Fibroblast of peridontal ligament (primary cell): Measurements from ENCODE around the gene GRIA1.
"Not testable (repeated sequence)": the region's sequence is repeated elsewhere in the genome, so short reads cannot be mapped to it uniquely, and the experiment has no call there.

Experiments
- DNase-seq: peaks from one replicate; pipeline ENCODE4 v3.0.0-alpha.2; 2010; ENCODE audit errors: extremely low read depth

GRIA1 gene

DNA sequence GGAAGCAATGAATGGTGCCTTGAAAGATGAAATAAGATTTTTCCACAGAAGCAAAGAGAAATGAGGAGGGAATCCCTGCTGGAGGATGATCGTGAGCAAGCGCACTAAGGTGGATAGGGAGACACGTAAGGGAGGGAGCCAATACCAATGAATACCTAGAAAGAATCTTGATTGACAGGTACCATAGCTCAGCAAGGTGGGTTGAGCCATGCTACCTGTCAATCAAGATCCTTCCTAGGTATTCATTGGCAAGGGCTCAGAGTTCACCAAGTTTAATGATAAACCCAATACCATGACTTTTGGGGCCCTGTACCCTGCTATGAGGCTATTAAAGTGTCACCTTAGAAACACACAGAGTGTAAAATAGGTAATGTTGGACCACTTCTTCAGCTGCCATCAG is 226.8 kb downstream of the GRIA1 start:
- DNase-seq, result no peak

DNA sequence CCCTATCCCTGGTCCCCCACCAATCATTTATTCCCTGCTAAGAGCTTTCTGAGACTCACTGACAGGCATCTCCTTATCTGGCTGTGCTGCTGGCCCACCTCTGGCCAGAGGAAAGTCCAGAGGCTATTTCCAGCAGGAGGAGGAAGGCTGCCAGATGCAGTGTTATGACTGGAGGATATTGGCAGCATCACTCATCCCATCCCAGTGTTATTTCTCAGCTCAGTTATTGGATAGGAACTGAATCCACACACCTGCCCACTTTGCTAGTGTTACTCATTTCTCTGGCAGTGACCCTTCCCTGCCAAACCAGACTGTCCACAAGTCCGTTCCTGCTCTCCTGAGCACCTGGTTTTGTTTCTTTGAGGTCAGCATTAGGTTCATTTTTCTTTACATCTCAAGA is 228.2 kb downstream of the GRIA1 start:
- DNase-seq, result no peak

DNA sequence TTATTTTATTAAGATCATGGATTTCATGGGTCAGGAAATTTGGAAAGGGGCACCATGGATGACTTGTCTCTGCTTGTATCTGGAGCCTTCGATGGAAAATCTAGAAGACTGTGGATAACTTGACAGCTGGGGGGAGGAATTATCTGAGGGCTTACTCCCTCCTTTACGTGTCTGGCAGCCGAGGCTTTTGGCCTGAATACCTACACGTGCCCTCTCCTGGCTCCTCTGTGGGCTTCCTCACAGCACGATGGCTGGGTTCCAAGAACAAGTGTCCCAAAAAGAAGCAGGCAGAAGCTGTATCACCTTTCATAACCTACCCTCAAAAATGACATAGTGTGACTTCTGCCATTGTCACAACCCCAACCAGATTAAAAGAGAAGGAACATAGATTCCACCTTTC is 228.9 kb downstream of the GRIA1 start:
- no peak for DNase-seq

DNA sequence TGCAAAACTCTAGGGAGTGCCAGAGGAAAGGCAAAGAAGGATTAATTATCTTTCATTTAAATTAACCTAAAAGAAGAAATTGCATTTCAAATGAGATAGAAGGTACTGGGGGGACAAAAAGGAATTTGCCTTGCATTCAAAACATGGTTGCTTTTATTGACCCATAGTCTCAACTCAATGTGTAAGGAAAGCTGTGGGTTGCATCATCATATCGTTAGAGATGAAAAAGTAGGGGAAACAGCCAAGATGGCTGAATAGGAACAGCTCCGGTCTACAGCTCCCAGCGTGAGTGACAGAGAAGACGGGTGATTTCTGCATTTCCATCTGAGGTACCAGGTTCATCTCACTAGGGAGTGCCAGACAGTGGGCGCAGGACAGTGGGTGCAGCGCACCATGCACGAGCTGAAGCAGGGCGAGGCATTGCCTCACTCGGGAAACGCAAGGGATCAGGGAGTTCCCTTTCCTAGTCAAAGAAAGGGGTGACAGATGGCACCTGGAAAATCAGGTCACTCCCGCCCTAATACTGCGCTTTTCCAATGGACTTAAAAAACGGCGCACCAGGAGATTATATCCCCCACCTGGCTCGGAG is 232.6 kb downstream of the GRIA1 start:
- DNase-seq, result not testable (repeated sequence)

DNA sequence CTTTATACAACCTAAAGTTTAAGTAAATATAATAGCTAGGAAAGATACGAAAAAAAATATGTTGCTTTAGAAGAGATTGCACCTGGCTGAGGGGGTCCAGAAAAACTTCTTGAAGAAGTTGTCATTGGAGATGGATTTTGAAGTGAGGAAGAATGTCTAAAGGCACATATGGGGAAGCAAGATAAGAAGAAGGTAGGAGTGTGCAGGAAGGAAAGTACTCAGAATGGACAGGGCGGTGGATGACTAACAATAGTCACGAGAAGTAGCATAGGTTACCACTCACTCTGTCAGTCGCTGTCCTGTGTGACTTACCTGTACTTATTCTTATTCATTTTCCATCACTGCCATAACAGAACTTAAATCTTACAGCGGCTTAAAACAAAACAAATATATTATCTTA is 251.6 kb downstream of the GRIA1 start:
- DNase-seq, result no peak

DNA sequence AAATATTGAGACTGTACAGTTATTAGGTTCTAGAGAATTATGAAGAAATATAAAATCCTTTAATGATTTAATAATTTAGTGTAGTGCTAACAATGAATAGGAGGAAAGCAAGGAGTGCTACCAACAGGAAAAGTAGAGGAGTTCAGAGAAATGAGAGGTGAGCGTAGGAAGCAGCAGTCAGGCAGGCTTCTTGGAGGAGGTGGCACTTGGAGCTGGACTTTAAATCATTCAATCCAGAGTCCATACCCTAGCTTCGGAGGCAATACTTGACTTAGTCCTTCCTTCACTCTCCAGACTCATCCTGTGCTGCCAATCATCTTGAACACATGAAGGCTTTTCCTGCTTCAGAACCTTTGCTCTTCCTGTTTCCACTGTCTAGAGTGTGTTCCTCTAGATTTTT is 254.3 kb downstream of the GRIA1 start:
- DNase-seq, result no peak

DNA sequence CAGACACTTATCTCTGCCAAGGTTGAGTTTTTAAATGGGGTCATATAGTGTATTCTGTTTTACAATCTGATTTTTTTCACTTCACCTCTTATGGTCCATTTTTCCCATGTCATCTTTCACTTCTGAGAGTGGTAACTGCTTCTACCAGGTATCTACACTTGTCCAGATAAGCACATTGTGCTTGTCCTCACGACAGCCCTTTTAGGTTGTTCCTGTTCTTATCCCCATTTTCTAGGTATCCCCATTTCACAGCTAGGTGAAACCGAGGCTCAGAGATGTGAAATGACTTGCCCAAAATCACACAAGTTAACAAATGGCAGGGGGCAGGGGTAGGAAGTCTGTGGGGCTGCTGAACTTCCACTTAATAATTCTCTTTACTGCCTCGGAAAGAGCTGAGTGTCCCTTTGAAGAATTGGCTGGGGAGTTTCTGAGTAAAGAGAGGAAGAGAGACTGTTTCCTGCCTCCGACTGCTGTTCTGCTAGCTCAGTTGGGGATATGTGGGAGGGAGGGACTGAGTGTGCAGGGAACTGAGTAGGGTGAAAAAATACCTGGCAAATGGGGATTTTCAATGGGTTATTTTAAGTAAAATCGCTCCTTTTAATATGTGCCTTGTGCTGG is 255.4 kb downstream of the GRIA1 start:
- DNase-seq, result no peak

DNA sequence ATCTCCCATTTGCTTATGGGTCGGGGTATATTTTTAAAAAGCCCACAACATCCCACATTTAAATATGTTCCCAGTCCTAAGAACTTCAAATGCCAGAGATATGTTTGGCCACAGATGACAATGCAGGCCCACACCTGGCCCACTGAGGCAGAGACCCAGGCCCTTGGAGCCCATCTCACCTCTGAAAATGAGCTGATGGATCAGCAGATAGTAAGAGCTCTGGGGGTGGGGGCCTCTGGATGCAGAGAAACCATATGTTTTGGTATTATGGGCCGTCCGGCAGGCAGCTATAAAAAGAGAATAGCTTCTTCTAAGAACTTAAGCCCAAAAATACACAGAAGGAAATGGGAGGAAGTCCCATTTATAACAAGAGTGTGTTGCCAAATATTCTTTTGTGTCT is 256.0 kb downstream of the GRIA1 start:
- no peak for DNase-seq

DNA sequence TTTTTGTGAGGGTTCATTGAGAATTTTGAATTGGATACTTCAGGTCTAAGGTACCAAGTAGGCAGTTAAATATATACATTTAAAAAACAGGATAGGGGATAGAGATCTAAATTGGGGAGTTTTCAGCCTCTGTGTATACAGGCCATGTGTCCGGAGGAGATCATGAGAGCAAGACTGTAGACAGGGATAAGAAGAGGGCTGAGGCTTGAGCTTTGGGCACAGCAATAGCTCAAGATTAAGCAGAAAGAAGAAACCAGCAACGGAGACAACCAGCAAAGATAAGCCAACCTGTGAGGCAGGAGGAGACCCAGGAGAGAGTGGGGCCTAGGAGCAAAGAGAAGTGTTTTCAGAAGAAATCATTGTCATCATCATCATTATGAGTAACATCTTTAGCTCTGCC is 258.4 kb downstream of the GRIA1 start:
- DNase-seq, result no peak

DNA sequence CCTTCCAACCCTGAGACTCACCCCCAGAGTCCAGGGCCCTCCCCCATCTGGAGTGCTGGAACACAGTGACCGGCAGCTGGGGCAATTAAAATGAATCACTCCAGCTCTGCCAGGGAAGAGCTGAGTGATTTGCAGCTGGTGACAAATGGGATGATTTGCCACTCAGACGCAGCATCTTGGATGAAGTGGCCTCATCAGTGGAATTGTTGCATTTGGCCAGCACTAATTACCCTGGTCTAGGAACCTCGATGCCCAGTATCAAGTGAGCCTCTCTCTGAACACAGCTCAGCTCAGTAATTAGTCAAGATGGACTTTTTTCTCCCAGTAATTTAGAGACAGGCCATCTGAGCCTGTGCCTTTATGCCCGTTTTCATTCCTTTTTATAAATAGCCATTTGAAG is 259.5 kb downstream of the GRIA1 start:
- no peak for DNase-seq

DNA sequence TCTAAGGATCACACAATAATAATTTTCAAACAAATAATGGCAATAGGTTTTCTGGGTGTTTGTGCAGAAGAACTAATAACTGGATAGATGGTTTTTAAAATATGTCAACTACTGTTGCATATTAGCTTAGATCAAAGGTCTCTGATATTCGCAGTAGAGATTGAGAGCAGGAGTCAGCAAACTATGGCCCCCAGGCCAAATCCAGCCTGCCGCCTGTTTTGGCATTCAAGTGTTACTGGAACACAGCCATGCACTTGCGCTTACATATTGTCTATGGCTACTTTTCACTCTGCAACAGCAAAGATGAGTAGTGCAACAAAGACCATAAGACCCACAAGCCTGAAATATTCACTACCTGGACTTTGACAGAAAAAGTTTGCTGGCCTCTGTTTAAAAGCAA is 260.8 kb downstream of the GRIA1 start:
- no peak for DNase-seq

DNA sequence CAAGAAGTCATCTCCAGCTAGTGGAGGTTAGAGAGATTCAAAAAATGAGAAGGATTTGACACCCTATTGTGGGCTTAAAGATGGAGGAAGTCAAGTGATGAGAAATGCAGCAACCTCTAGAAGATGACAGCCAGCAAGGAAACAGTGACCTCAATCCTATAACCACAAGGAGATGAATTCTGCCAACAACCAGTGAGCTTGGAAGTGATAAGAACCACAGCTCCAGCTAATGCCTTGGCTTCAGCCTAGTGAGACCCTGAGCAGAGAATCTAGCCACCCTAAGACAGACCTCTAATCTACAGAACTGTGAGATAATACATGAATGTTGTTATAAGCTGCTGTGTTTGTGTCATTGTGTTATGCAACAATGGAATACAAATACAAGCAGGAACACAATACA is 262.4 kb downstream of the GRIA1 start:
- DNase-seq, result no peak

DNA sequence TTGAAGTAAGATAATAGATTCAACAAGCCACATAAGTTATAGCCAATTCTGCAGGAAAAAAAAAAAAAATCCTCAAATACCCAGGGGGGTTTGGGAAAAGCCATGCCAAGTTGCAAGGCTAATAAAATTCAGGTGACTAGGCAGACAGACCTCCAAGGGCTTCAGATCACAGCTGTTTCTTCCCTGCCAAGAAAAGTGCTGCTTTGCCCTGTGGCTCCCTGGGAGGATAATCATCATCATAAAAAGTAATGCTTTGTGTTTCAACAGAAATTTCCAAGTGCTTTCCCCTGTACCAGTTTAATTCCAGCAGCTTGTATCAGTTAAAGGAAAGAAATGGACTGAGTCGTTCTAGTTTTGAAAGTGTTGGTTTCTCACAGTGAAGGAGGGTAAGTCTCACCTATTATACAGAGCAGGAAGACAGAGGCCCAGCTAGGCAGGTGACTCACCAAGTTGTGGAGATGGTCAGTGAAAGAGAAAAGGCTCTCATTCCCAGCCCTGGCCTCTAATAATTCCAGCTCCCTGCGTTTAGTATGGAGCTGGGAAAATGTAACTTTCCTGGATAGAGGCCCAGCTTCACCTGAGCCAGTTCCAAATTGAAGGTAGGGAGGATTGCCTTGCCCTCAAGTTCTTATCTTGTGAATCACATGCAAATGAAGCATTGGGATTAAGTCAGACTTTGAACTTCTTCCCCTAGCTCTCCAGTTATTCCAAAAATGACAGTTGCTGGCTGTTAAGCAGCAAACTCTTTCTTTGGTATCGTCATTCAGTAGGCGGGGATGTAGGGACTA is 263.4 kb downstream of the GRIA1 start:
- no peak for DNase-seq

DNA sequence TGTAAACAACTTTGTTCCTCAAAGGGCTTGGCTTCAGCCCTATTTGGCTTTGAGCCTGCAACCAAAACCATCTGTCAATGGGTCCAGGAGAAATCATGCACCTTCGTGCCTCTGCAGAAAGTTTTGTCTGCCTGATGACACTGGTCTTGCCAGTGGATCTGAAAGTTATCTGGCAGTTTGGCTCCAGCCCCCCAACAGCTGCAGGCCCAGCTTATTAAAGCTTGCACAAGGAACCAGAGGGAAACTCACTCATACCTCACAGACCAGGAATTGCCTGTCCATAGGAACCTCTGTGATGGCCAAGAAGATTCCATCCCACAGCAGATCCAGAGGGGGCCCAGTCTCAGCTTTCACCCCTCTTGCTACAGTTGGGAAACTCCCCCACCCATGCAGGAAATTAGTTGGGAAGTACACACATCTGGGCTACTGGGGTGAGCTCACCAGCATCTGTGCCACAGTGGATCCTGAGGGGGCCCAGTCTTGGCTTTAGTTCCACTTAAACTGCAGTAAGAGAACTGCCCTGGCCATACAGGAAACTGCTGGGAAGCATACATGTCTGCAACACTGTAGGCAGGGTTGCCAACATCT is 265.5 kb downstream of the GRIA1 start:
- DNase-seq, result no peak

DNA sequence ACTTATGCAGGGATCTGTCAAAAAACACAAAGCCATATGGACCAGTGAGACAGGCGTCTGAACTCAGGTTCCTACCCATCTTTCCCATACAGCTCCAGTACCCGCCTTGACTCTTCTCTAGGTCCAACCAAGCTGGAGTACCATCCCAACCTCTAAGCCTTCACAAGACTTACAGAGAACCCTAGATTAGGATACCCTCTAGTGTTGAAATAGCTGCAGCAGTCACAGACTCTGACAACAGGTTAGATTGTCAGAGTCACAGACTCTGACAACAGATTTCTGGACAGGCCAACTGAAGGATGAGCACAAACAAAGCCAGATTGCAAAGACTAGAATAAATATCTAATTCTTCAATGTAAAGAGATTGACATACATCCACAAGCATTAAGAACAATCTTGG is 266.1 kb downstream of the GRIA1 start:
- no peak for DNase-seq

DNA sequence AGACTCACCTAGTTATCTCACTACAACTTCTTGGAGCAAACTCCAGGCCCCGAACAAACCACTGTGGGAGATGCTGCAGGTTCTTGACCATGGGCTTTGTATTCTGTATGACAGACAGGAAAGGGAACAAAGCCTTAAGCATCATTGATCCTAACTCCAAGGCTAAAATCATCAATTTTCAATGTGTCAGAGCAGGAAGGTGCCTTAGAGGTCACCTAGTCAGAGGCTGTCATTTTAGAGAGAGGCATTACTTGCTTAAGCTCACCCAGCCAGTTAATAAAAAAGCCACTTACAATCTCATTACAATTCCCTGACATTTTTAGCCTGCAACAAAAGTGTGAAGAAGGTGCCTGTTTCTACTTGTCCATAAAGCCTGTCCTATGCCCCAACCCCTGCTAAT is 275.5 kb downstream of the GRIA1 start:
- DNase-seq, result no peak

DNA sequence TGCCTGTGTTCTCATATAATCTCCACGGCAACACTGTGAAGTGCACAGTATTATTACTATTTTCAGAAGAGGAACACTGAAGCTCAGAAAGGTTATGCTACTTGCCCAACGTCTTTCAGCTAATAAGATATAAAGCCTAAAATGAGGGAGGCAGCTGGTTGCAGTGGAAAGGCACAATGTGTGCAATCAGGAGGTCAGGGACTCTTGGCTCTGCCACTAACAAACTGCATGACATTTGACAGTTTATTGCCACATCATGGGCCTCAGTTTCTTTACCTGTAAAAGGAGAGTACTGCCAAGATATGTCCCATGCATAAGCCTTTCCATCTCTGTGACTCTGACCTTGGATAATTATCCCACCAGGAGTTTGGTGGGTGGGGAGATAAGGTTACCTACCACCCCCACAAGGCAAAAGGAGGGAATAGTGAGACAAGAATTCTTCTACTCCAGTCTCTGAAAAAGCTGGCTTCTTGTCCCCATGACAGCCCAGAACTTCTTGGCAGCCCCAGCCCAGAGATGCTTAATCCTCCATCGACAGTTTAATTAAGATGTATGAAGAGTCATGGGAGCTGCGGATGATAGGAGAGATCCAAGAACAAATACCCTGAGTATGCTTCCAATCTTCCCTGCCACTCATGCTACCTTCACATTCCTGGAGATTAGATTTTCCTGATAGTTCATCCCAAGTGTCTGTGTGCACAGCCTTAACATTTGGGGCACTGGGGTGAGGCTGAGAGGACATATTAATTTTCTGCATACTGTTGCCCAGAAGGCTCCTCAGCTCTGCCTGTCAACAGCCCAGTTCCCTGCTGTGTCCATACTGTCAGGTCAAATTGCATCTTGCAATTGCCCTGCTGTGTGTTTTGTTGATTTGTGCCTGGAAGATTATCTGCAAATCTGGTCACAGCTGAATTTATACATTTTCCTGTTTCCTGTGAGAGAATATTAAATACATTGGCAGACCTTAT is 277.0 kb downstream of the GRIA1 start:
- DNase-seq, result no peak

DNA sequence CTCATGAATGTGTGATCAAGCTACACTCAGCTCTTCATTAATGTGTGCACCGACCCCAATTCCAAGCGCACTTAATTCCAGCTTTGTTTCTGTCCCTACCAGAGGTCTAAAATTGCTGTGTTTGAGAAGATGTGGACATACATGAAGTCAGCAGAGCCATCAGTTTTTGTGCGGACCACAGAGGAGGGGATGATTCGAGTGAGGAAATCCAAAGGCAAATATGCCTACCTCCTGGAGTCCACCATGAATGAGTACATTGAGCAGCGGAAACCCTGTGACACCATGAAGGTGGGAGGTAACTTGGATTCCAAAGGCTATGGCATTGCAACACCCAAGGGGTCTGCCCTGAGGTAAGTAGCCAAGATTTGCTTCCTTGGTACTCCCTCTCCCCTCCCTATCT is 279.6 kb downstream of the GRIA1 start:
- DNase-seq, result no peak

DNA sequence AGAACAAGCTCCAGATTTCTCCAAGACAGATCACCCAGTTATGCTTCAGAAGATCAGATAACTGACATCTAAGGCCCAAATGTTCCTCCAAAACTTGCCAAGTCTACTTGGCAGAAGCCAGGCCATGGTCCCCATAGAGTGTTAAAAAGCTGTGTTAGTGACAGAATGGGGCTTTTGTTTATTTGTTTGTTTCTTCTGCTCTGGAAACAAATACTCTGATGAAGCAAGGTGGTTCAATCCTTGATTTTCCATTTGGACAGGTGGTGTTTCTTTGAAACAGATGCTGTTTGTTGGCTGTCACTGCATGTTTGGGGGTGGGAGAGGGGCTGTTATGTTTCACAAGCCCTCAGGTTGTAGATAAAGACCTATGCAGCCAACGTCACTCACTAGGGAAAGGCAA is 284.2 kb downstream of the GRIA1 start:
- DNase-seq, result no peak

DNA sequence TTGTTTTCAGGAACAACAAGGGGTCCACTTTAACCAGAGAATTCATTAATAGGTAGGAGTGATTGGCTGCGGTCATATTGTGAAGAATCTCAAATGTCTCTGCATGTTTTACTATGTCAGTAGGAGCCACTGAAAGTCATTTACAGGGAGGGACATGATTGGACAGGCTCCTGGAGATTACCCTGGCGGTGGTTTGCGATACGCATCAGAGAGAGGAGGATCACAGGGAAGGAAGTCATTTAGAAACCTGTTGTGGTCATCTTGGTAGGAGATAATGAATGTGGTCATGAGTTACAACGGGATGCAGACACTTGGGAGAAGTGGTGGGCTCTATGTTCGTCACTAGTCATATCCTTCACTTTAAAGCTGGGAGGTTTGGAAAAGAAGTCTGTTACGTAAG is 285.5 kb downstream of the GRIA1 start:
- no peak for DNase-seq

DNA sequence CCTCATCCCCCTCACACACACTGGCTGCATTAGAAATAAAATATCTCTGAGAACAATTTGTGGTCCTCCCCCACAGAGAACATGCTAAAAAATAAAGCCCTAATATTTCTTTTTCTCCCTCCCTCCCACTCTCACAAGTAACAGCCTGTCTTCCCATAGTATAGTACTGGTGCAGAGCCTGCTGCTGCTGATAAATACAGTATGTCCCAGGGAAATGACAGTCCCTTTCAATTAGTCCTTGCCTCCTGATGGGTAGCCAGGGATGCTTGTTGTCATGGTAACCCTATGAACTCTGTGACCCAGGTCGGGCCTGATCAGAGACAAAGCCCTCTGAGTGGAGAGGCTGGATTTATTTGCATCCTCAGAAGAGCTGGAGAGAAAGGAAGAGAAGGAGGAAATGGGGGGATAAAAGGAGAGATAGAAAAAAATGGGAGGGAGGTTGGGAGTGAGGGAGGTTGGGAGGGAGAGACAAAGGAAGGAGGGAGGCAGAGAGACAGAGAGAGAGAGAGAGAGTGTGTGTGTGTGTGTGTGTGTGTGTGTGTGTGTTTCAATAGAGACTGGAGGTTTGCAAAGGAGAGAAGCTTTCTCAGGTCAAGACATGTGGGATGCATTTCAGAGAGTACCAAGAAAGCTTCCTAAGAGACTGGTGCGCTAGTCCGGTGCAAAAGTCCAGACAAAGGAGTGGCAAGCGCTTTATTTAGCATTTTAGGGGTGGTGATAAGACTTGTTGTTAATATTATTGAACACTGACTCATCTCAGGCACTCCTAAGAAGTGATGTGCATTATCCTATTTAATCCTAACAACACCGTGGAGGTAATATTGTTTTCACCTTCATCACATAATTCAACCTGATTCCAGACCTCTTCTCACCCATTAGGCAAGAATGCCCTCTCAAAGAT is 287.5 kb downstream of the GRIA1 start:
- DNase-seq, result no peak
